IMR-90 (cell line): ENCODE measurements around the gene DLGAP4. TPM values are rescaled to one million over a fixed set of nuclear protein-coding genes. Genes with fewer than 3 reads are reported as not detected.

Experiments
- ATAC-seq: fragments of 200-7000 bp; cut with Tn5 transposase; 2 replicates; pipeline ENCODE4 v1.9.1; 2020; ENCODE audit warnings: low read depth, mild to moderate bottlenecking, moderate library complexity
- BruUV-seq: library from RNA; stranded (reverse); fragments of 400-500 nt; replicated peaks from 2 replicates; lab custom pipeline; 2021; lab: Mats Ljungman, UMichigan
- CTCF ChIA-PET: fragments of 300-600 bp; formaldehyde crosslinking; extraction: SDS; loops from one replicate; lab custom pipeline; 2021; ENCODE audit warnings: antibody characterized with exemption; lab: Yijun Ruan, JAX
- POLR2A ChIA-PET: fragments of 300-600 bp; sonication (Branson Sonifier 250); formaldehyde crosslinking; loops from one replicate; lab custom pipeline; 2022; ENCODE audit warnings: antibody characterized with exemption; ENCODE audit not compliant: unreplicated experiment; lab: Charles Lee
- DNase-seq: peaks from one replicate; pipeline ENCODE4 v3.0.0; 2013
- H2AFZ ChIP-seq: replicated peaks from 2 replicates; pipeline ENCODE3; 2013; ENCODE audit warnings: low read length, mild to moderate bottlenecking; ENCODE audit not compliant: poor library complexity
- H2AK5ac ChIP-seq: 2 replicates; pipeline ENCODE4 v1.6.1; 2013; ENCODE audit warnings: low read depth, low read length, inconsistent platforms
- H2AK9ac ChIP-seq: replicated peaks from 2 replicates; pipeline ENCODE3; 2013; ENCODE audit warnings: mild to moderate bottlenecking, low read depth, low read length, moderate library complexity; ENCODE audit not compliant: poor library complexity
- H2BK120ac ChIP-seq: 2 replicates; pipeline ENCODE4 v1.6.1; 2013; ENCODE audit warnings: low read depth, low read length, inconsistent platforms
- H2BK15ac ChIP-seq: 3 replicates; pipeline ENCODE4 v1.6.1; 2013; ENCODE audit warnings: low read depth, low read length, inconsistent platforms
- H2BK20ac ChIP-seq: 2 replicates; pipeline ENCODE4 v1.6.1; 2013; ENCODE audit warnings: low read depth, mild to moderate bottlenecking, inconsistent platforms, low read length, moderate library complexity
- H2BK5ac ChIP-seq: 2 replicates; pipeline ENCODE4 v1.6.1; 2013; ENCODE audit warnings: mild to moderate bottlenecking, low read depth, low read length, inconsistent platforms; ENCODE audit not compliant: poor library complexity, severe bottlenecking
- H3K14ac ChIP-seq: replicated peaks from 2 replicates; pipeline ENCODE4 v1.6.1; 2013; ENCODE audit warnings: low read depth, low read length, inconsistent platforms
- H3K18ac ChIP-seq: 2 replicates; pipeline ENCODE4 v1.6.1; 2013; ENCODE audit warnings: low read depth, low read length, control low read depth
- H3K23ac ChIP-seq: 2 replicates; pipeline ENCODE4 v1.6.1; 2013; ENCODE audit warnings: low read depth, low read length, inconsistent platforms
- H3K27ac ChIP-seq: 2 replicates; pipeline ENCODE4 v1.5.1; 2013; ENCODE audit warnings: mild to moderate bottlenecking, control low read depth, low read length; ENCODE audit not compliant: insufficient read depth
- H3K27me3 ChIP-seq: 2 replicates; pipeline ENCODE4 v1.6.1; 2013; ENCODE audit warnings: low read length; ENCODE audit not compliant: control insufficient read depth, insufficient read depth
- H3K36me3 ChIP-seq: 2 replicates; pipeline ENCODE4 v1.6.1; 2013; ENCODE audit warnings: low read length, mixed read lengths; ENCODE audit not compliant: control insufficient read depth, insufficient read depth
- H3K4ac ChIP-seq: 2 replicates; pipeline ENCODE4 v1.6.1; 2013; ENCODE audit warnings: low read depth, low read length, inconsistent platforms
- H3K4me1 ChIP-seq: 2 replicates; pipeline ENCODE4 v1.6.1; 2013; ENCODE audit warnings: low read length, mixed read lengths; ENCODE audit not compliant: control insufficient read depth, insufficient read depth
- H3K4me2 ChIP-seq: 2 replicates; pipeline ENCODE4 v1.6.1; 2013; ENCODE audit warnings: low read depth, mild to moderate bottlenecking, control low read depth, low read length, moderate library complexity
- H3K4me3 ChIP-seq: 2 replicates; pipeline ENCODE4 v1.5.1; 2013; ENCODE audit warnings: low read depth, mild to moderate bottlenecking, control low read depth, low read length, moderate library complexity; ENCODE audit not compliant: insufficient read depth
- H3K56ac ChIP-seq: 2 replicates; pipeline ENCODE4 v1.6.1; 2013; ENCODE audit warnings: low read length, inconsistent platforms; ENCODE audit not compliant: insufficient read depth; ENCODE audit errors: extremely low read depth
- H3K79me1 ChIP-seq, 2 experiments: 2 replicates each; pipeline ENCODE4 v1.6.1; 2013; ENCODE audit warnings: low read length in 2 of 2, inconsistent platforms in 1 of 2, low read depth in 1 of 2
- H3K9ac ChIP-seq: 2 replicates; pipeline ENCODE4 v1.6.1; 2013; ENCODE audit warnings: low read depth, low read length, control low read depth
- H3K9me1 ChIP-seq: 2 replicates; pipeline ENCODE4 v1.6.1; 2013; ENCODE audit warnings: low read length, inconsistent platforms; ENCODE audit not compliant: insufficient read depth
- H3K9me3 ChIP-seq: 2 replicates; pipeline ENCODE4 v1.6.1; 2013; ENCODE audit warnings: low read length; ENCODE audit not compliant: control insufficient read depth, insufficient read depth
- H4K20me1 ChIP-seq: 2 replicates; pipeline ENCODE4 v1.6.1; 2013; ENCODE audit warnings: low read length, inconsistent platforms; ENCODE audit not compliant: insufficient read depth
- H4K5ac ChIP-seq: 2 replicates; pipeline ENCODE4 v1.6.1; 2013; ENCODE audit warnings: mild to moderate bottlenecking, low read depth, low read length, control low read depth
- H4K8ac ChIP-seq, 2 experiments: 2 replicates each; pipeline ENCODE4 v1.6.1; 2013; ENCODE audit warnings: low read depth in 2 of 2, low read length in 2 of 2, control low read depth in 1 of 2, inconsistent platforms in 1 of 2
- H4K91ac ChIP-seq: 2 replicates; pipeline ENCODE4 v1.6.1; 2013; ENCODE audit warnings: low read depth, low read length, inconsistent platforms; ENCODE audit not compliant: insufficient read depth
- BHLHE40 ChIP-seq: fragments of 150-350 bp; IDR thresholded peaks from 2 replicates; pipeline ENCODE4 v1.6.1; 2016; ENCODE audit warnings: mild to moderate bottlenecking, low read depth, low read length
- CEBPB ChIP-seq: IDR thresholded peaks from 2 replicates; pipeline ENCODE4 v1.6.1; 2012; ENCODE audit warnings: low read depth, low read length, improper control_type of control experiment
- CHD1 ChIP-seq: IDR thresholded peaks from 2 replicates; pipeline ENCODE4 v1.6.1; 2012; ENCODE audit warnings: low read depth, low read length, improper control_type of control experiment
- CTCF ChIP-seq: conservative IDR thresholded peaks from 2 replicates; pipeline ENCODE4 v1.5.1; 2012; ENCODE audit warnings: mild to moderate bottlenecking, low read depth, low read length, improper control_type of control experiment
- FOS ChIP-seq: fragments of 150-350 bp; IDR thresholded peaks from 2 replicates; pipeline ENCODE4 v1.6.1; 2016; ENCODE audit warnings: low read depth, low read length
- MAFK ChIP-seq: IDR thresholded peaks from 2 replicates; pipeline ENCODE4 v1.6.1; 2012; ENCODE audit warnings: low read depth, low read length, improper control_type of control experiment
- MAZ ChIP-seq: IDR thresholded peaks from 2 replicates; pipeline ENCODE4 v1.6.1; 2012; ENCODE audit warnings: low read depth, mild to moderate bottlenecking, low read length, improper control_type of control experiment, moderate library complexity, borderline replicate concordance
- MXI1 ChIP-seq: IDR thresholded peaks from 2 replicates; pipeline ENCODE4 v1.6.1; 2012; ENCODE audit warnings: low read depth, mild to moderate bottlenecking, low read length, moderate library complexity, borderline replicate concordance
- NFE2L2 ChIP-seq: fragments of 150-350 bp; IDR thresholded peaks from 2 replicates; pipeline ENCODE4 v1.6.1; 2016; ENCODE audit warnings: low read depth, mild to moderate bottlenecking, low read length
- POLR2A ChIP-seq: IDR thresholded peaks from 2 replicates; pipeline ENCODE4 v1.6.1; 2012; ENCODE audit warnings: mild to moderate bottlenecking, low read depth, low read length
- RAD21 ChIP-seq: IDR thresholded peaks from 2 replicates; pipeline ENCODE4 v1.6.1; 2012; ENCODE audit warnings: low read length, improper control_type of control experiment
- RCOR1 ChIP-seq: IDR thresholded peaks from 2 replicates; pipeline ENCODE4 v1.6.1; 2012; ENCODE audit warnings: mild to moderate bottlenecking, low read length, improper control_type of control experiment; ENCODE audit not compliant: insufficient replicate concordance
- RFX5 ChIP-seq: IDR thresholded peaks from 2 replicates; pipeline ENCODE4 v1.8.0; 2012; ENCODE audit warnings: low read depth, mild to moderate bottlenecking, low read length, moderate library complexity
- SMC3 ChIP-seq: fragments of 150-350 bp; IDR thresholded peaks from 2 replicates; pipeline ENCODE4 v1.6.1; 2016; ENCODE audit warnings: low read depth, mild to moderate bottlenecking, antibody characterized with exemption, low read length, moderate library complexity
- USF2 ChIP-seq: fragments of 150-350 bp; IDR thresholded peaks from 2 replicates; pipeline ENCODE4 v1.6.1; 2017; ENCODE audit warnings: mild to moderate bottlenecking, antibody characterized with exemption, low read length, low read depth
- WGBS, 2 experiments: methylation state at CpG; one replicate each; pipeline versions ENCODE4 v1.1.5 to v1.1.7; 2013; ENCODE audit warnings: missing lambda C conversion rate in 2 of 2; ENCODE audit not compliant: insufficient read length in 1 of 2; ENCODE audit errors: extremely low coverage in 2 of 2; 5-methylcytosine and 5-hydroxymethylcytosine counted together
- dilution Hi-C: fragments of 300-500 bp; cut with HindIII; formaldehyde crosslinking; loops from one replicate; pipeline ENCODE4 v1.14.3; 2018; ENCODE audit warnings: low sequenced_read_pairs; ENCODE audit not compliant: unreplicated experiment
- in situ Hi-C: fragments of 300-500 bp; cut with MboI; formaldehyde crosslinking; loops from 3 replicates; pipeline ENCODE4 v1.14.3; 2019; ENCODE audit warnings: low sequenced_read_pairs, inconsistent platforms, mixed read lengths
- intact Hi-C: fragments of 100-400 bp; cut with micrococcal nuclease; formaldehyde crosslinking; loops from 2 replicates; pipeline ENCODE4 v1.10.0; 2022
- polyA plus RNA-seq, 3 experiments: library from polyadenylated mRNA; depleted of rRNA; stranded (reverse); fragments of >200 nt; gene quantifications; 2 replicates each; pipeline ENCODE4 v1.2.3, GENCODE V29; 2012; ENCODE audit warnings: low replicate concordance in 1 of 3
- total RNA-seq: library from RNA; depleted of rRNA; stranded (reverse); fragments of >200 nt; gene quantifications from 2 replicates; pipeline ENCODE4 v1.2.3, GENCODE V29; 2012
- TF ChIP-seq, protein P1 (sequence below): fragments of 150-350 bp; IDR thresholded peaks from 2 replicates; pipeline ENCODE4 v1.6.1; 2016; ENCODE audit warnings: low read depth, mild to moderate bottlenecking, low read length, moderate library complexity, borderline replicate concordance

Gene DLGAP4
- total and polyA plus RNA-seq, 2 of the 4 experiments (the other 2 are of a cell fraction), result 32.3 to 73.2 TPM

DNA sequence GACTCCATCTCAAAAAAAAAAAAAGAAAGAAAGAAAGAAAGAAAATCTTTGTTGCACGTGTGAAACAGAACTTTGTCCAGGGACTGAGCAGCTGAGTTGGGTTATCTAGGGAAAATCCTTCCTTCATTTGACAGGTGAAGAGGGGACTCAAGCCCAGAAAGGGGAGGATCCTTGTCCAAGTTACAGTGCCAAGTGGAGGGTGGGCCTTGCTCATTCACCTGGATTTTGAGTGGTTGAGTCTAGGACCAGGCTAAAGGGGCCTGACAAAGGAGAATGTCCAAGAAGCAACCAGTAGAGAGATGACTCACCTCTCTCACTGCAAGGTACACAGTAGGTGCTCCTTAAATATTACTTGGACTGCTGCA lies 269.9 kb downstream of the DLGAP4 start:
- no peak overlapping the region for H3K9ac ChIP-seq
- H3K18ac ChIP-seq, result no peak overlapping the region
- dilution Hi-C loops (no loop called here), in situ Hi-C loops (no loop called here), intact Hi-C loops (no loop called here)
- H3K56ac ChIP-seq, result no peak overlapping the region
- no peak overlapping the region for H2BK20ac ChIP-seq
- H4K20me1 ChIP-seq, result peaks cover 36% of the 10 kb centered on the region
- H2BK5ac ChIP-seq, result no peak overlapping the region
- TF ChIP-seq MAFK (no peak), BHLHE40 (no peak), RCOR1 (no peak), NFE2L2 (no peak), RAD21 (no peak), SMC3 (no peak), CTCF (no peak), MAZ (no peak), RFX5 (no peak), FOS (no peak), USF2 (no peak), CEBPB (no peak), CHD1 (no peak), POLR2A (no peak), MXI1 (no peak)
- TF ChIP-seq, protein P1, sequence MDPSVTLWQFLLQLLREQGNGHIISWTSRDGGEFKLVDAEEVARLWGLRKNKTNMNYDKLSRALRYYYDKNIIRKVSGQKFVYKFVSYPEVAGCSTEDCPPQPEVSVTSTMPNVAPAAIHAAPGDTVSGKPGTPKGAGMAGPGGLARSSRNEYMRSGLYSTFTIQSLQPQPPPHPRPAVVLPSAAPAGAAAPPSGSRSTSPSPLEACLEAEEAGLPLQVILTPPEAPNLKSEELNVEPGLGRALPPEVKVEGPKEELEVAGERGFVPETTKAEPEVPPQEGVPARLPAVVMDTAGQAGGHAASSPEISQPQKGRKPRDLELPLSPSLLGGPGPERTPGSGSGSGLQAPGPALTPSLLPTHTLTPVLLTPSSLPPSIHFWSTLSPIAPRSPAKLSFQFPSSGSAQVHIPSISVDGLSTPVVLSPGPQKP, result no peak
- H3K9me3 ChIP-seq, result no peaks in the 10 kb centered on the region
- no TSS peak for BruUV-seq
- H4K8ac ChIP-seq, result no peak overlapping the region; a peak in 1 of 4 replicates
- H2AK5ac ChIP-seq, result no peak overlapping the region
- no peak overlapping the region for H3K4me3 ChIP-seq
- peak overlapping the region; percentile 36; the same call in 1 of the 2 replicates for H3K4ac ChIP-seq
- H2AFZ ChIP-seq, result no peak overlapping the region
- H2BK120ac ChIP-seq, result no peak overlapping the region
- DNase-seq (no peak), ATAC-seq (no peak)
- H3K27ac ChIP-seq, result no peak overlapping the region
- H2BK15ac ChIP-seq, result no peak overlapping the region
- no peak overlapping the region for H4K91ac ChIP-seq
- no peaks in the 10 kb centered on the region for H3K27me3 ChIP-seq
- H2AK9ac ChIP-seq, result peak overlapping the region; percentile 81
- ChIA-PET CTCF (no interaction called here), POLR2A (no interaction called here)
- H3K14ac ChIP-seq, result peak overlapping the region; percentile 58; the same call in 1 of the 2 replicates
- no peak overlapping the region for H4K5ac ChIP-seq
- H3K79me1 ChIP-seq, result peaks cover 32 to 61% of the 10 kb centered on the region in 2 experiments
- H3K4me2 ChIP-seq, result no peak overlapping the region
- peaks cover 27% of the 10 kb centered on the region for H3K9me1 ChIP-seq
- H3K23ac ChIP-seq, result peak overlapping the region; percentile 59; the same call in 1 of the 2 replicates
- peaks cover 18% of the 10 kb centered on the region for H3K36me3 ChIP-seq
- H3K4me1 ChIP-seq, result peaks cover 13% of the 10 kb centered on the region
- no CpG with 5 or more reads among the region's 1 CpG for WGBS, 2 experiments
